Sigmoid colon (tissue), 7 donors: ENCODE results near the gene WIPF2. TPM values are rescaled to one million over a fixed set of nuclear protein-coding genes. Genes with fewer than 3 reads are reported as not detected.

ENCODE experiments used
- DNase-seq: peaks from one replicate; pipeline ENCODE4 v3.0.0-alpha.2; 2019
- H3K27ac ChIP-seq, 4 donors: fragments of 200-600 bp; sonication (generic); one replicate each; pipeline ENCODE4 v1.5.1; 2016 to 2019; ENCODE audit warnings: mild to moderate bottlenecking in 1 of 4
- H3K27me3 ChIP-seq, 3 donors: fragments of 200-600 bp; sonication (generic); one replicate each; pipeline ENCODE4 v1.5.1; 2019; ENCODE audit warnings: mild to moderate bottlenecking in 1 of 3
- H3K36me3 ChIP-seq, 4 donors: fragments of 200-600 bp; sonication (generic); one replicate each; pipeline ENCODE4 v1.5.1; 2016 to 2019
- H3K4me1 ChIP-seq, 4 donors: fragments of 200-600 bp; sonication (generic); one replicate each; pipeline ENCODE4 v1.5.1; 2017 to 2019
- H3K4me3 ChIP-seq, 4 donors: fragments of 200-600 bp; sonication (generic); one replicate each; pipeline ENCODE4 v1.5.1; 2017 to 2019; ENCODE audit warnings: mild to moderate bottlenecking in 2 of 4, moderate library complexity in 1 of 4
- H3K9me3 ChIP-seq, 4 donors: fragments of 200-600 bp in 3 of 4; sonication (generic) in 3 of 4; one replicate each; pipeline versions ENCODE4 v1.5.1 to v1.6.1; 2013 to 2019
- EP300 ChIP-seq, 4 donors: sonication (generic); formaldehyde crosslinking; IDR thresholded peaks; one replicate each; pipeline ENCODE4 v1.6.1; 2017; ENCODE audit warnings: antibody characterized with exemption in 4 of 4
- POLR2A ChIP-seq, 2 donors: fragments of 450-650 bp; IDR thresholded peaks; one replicate each; pipeline ENCODE4 v1.6.1; 2016; ENCODE audit warnings: antibody characterized with exemption in 2 of 2, mild to moderate bottlenecking in 2 of 2, moderate library complexity in 2 of 2
- POLR2AphosphoS5 ChIP-seq, 4 donors: sonication (generic); formaldehyde crosslinking; IDR thresholded peaks; one replicate each; pipeline ENCODE4 v1.6.1; 2017; ENCODE audit warnings: antibody characterized with exemption in 4 of 4
- WGBS, 2 donors: extraction: QIAGEN DNeasy Blood & Tissue Kit; methylation state at CpG; one replicate each; pipeline ENCODE4 v1.1.7; 2013; 5-methylcytosine and 5-hydroxymethylcytosine counted together
- intact Hi-C: fragments of 100-400 bp; cut with DNase I; formaldehyde crosslinking; loops from one replicate; pipeline ENCODE4 v1.15.1; 2023
- polyA plus RNA-seq, 3 donors: library from polyadenylated mRNA; stranded (reverse); fragments of 200-250 nt; gene quantifications; one replicate each; pipeline ENCODE4 v1.2.3, GENCODE V29; 2013
- total RNA-seq, 4 donors: library from RNA; depleted of rRNA; stranded (reverse); fragments of >200 nt; gene quantifications; one replicate each; pipeline ENCODE4 v1.1.0, GENCODE V29; 2016
- TF ChIP-seq, protein P1 (sequence below), 4 experiments: fragments of 450-650 bp in 3 of 4; fragments of 200-600 bp in 1 of 4; IDR thresholded peaks; one replicate each; pipeline ENCODE4 v1.5.1; 2016 to 2019; ENCODE audit warnings: antibody characterized with exemption in 4 of 4, mild to moderate bottlenecking in 3 of 4, moderate library complexity in 2 of 4
- donor health status: healthy with polysubstance abuse.
- donor health status: Bipolar disorder and iron deficiency.
- donor health status: healthy.

The WIPF2 gene
- total and polyA plus RNA-seq, 7 donors: 6.7 to 20.3 (median 10.2) TPM

DNA sequence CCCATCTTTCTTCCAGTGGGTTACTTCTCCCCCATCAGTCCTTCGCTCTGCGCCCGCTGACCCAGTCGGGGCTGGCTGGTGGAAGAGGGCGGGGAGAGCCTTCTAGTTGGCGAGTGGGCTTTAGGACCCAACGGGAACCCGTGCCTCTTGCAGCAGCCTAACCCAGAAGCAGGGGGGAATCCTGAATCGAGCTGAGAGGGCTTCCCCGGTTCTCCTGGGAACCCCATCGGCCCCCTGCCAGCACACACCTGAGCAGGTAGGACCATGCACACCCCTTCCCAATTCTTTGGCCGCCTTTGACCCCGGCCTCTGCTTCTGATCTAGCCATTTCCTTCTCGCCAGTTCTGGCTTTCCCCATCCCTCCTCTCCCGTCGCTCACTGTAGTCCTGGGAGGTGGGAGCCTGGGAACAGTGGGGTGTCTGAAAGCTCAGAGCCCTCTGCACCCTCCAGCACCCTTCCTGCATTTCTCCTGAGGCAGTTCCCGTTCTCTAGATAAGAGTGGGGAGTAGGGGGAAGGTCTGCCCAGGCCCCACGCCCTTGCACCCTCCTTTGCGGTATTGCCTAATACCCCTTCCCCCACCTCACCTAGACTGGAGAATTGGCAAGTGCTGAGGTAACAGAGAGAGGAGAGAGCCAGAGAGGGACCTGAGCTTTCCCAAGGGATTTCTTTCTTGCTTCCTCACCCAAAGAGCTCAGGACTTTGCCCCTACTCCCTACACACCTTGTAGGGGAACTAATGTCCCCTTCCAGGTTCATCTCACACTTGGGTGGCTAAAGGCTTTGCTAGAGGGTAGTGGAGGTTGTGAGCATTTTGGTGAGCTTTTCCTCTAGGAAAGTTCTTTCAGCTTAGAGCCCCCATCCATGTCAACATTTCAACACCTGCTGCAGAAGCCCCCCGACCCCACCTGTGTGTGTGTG, 90.2 kb downstream of the WIPF2 start, which contains the start of gene RARA:
RARA (plus strand) TSS at position 150 of the 918 bp plus-strand sequence. CDS start 22,039 bp downstream, outside the sequence.
- intact Hi-C loops: loop anchor here (10.0 kb wide), 1 partner anchor 1356 kb away; no protein-coding TSS in a partner anchor
- DNase-seq: peak; percentile 80
- WGBS, 2 donors: 5 to 16% methylated on average over 20 of the region's 20 CpGs
- Histone ChIP-seq H3K4me1 (peaks cover 0 to 95% (median 90%) of the 10 kb centered on the region in 4 donors), H3K36me3 (no peaks in the 10 kb centered on the region), H3K9me3 (no peaks in the 10 kb centered on the region), H3K27ac (peak within 1 kb of the TSS in 3 of 4 donors; percentile 52 to 96 (median 93)), H3K27me3 (no peaks in the 10 kb centered on the region), H3K4me3 (peak within 1 kb of the TSS; percentile 19 to 46 (median 40))
- TF ChIP-seq, protein P1, sequence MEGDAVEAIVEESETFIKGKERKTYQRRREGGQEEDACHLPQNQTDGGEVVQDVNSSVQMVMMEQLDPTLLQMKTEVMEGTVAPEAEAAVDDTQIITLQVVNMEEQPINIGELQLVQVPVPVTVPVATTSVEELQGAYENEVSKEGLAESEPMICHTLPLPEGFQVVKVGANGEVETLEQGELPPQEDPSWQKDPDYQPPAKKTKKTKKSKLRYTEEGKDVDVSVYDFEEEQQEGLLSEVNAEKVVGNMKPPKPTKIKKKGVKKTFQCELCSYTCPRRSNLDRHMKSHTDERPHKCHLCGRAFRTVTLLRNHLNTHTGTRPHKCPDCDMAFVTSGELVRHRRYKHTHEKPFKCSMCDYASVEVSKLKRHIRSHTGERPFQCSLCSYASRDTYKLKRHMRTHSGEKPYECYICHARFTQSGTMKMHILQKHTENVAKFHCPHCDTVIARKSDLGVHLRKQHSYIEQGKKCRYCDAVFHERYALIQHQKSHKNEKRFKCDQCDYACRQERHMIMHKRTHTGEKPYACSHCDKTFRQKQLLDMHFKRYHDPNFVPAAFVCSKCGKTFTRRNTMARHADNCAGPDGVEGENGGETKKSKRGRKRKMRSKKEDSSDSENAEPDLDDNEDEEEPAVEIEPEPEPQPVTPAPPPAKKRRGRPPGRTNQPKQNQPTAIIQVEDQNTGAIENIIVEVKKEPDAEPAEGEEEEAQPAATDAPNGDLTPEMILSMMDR (IDR thresholded peaks at IDR 0.05): no peak
- no peak for TF ChIP-seq POLR2A (IDR thresholded peaks at IDR 0.05)
- no peak for TF ChIP-seq POLR2AphosphoS5 (IDR thresholded peaks at IDR 0.05)
- no peak for TF ChIP-seq EP300 (IDR thresholded peaks at IDR 0.05)

DNA sequence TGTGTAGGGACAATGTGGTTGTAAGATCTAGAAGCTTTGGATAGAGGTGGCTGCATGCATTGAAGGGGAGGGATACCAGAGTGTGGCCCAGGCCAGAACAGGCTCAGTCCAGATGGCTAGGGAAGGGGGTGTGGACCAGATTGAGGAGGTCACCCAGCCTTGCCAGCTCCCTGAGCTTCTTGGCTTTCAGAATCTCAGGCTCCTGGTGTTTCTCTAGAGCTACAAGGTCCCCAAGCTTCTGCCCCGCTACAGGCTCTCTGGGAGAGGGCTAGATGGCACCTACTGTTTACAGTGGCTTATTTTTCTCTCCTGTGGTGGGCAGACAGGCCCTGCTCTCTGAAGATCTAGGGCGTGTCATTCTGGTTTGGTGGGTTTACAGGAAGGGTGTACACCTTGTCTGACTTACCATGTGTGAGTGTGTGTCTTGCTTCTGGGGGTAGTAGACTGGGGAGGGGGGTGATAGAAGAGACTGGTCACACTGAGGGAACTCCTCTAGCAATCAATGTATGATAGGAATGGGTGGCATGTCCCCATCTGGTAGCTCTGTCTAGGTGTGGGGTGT, 90.9 kb downstream of the WIPF2 start:
- H3K36me3 ChIP-seq: no peaks in the 10 kb centered on the region
- no peak for TF ChIP-seq POLR2AphosphoS5 (IDR thresholded peaks at IDR 0.05)
- TF ChIP-seq POLR2A (IDR thresholded peaks at IDR 0.05): no peak
- TF ChIP-seq, protein P1 (IDR thresholded peaks at IDR 0.05): no peak
- no peak for TF ChIP-seq EP300 (IDR thresholded peaks at IDR 0.05)
- WGBS, 2 donors: 54 to 58% methylated on average over 2 of the region's 2 CpGs
- intact Hi-C loops: loop anchor here (10.0 kb wide), 1 partner anchor 1355 kb away; no protein-coding TSS in a partner anchor
- no peaks in the 10 kb centered on the region for H3K9me3 ChIP-seq
- H3K4me1 ChIP-seq: peaks cover 0 to 94% (median 90%) of the 10 kb centered on the region in 4 donors
- peak overlapping the region in 2 of 4 donors; percentile 93 to 96 for H3K27ac ChIP-seq
- peak overlapping the region in 2 of 4 donors; percentile 36 to 46 for H3K4me3 ChIP-seq
- peak; percentile 65 for DNase-seq
- H3K27me3 ChIP-seq: no peaks in the 10 kb centered on the region

DNA sequence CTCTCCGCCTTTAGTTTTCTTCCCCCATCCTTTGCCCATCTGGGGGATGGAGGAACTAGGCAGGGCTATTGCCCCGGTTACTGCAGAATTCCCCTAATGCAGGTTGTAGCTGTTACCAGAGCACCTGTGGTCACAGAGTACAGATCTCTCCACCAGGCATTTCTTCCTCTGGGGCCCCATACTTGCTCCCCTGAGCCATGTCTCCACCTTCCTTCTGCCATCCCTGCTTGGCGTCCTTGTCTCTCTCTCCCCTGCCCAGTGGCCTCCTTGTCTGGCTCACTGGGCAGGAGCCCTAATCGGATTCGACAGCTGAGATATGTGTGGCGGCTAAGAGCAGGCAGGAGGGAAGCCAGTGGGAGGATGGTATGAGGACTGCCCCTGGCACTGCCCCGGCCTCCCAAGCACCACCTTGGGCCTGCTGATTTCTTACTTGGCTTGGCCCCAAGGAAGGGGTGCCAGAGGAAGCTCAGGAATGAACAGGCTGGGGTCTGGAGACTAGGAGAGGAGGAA, 91.8 kb downstream of the WIPF2 start:
- no peak for TF ChIP-seq POLR2A (IDR thresholded peaks at IDR 0.05)
- TF ChIP-seq, protein P1 (IDR thresholded peaks at IDR 0.05): no peak
- no peak for TF ChIP-seq EP300 (IDR thresholded peaks at IDR 0.05)
- no peak for TF ChIP-seq POLR2AphosphoS5 (IDR thresholded peaks at IDR 0.05)
- H3K4me1 ChIP-seq: peaks cover 0 to 98% (median 96%) of the 10 kb centered on the region in 4 donors
- intact Hi-C loops: no loop called here
- H3K4me3 ChIP-seq: no peak overlapping the region
- H3K27ac ChIP-seq: peak overlapping the region; percentile 76 to 96 (median 84)
- H3K36me3 ChIP-seq: no peaks in the 10 kb centered on the region
- H3K9me3 ChIP-seq: no peaks in the 10 kb centered on the region
- no peaks in the 10 kb centered on the region for H3K27me3 ChIP-seq
- peak; percentile 56 for DNase-seq
- WGBS, 2 donors: 73 to 79% methylated on average over 7 of the region's 7 CpGs

DNA sequence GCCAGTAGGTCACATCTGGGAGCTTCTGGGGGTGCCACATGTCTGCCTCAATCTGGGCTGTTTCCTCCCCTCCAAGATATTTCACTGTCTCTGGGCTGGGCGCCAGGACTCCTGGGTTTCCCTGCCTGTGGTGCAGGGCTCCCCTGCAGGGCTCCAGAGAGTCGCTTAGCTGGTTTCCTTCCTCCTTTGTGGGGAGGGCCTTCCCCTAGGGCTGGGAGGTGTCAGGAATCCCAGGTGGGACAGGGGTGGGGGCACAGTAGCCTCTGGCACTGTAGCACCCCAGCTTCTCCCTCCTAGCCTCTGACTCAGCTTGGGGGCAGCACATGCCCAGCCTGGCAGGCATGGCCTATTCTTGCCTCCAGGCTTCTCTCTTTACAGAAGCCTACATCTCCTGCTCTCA, 92.5 kb downstream of the WIPF2 start:
- Histone ChIP-seq H3K4me3 (no peak overlapping the region), H3K9me3 (no peaks in the 10 kb centered on the region), H3K36me3 (no peaks in the 10 kb centered on the region), H3K27ac (peak overlapping the region; percentile 76 to 96 (median 84)), H3K4me1 (peaks cover 0 to 100% (median 97%) of the 10 kb centered on the region in 4 donors), H3K27me3 (no peaks in the 10 kb centered on the region)
- DNase-seq: peak; percentile 87
- 26 to 31% methylated on average over 2 of the region's 2 CpGs for WGBS, 2 donors
- intact Hi-C loops: no loop called here
- TF ChIP-seq POLR2AphosphoS5 (IDR thresholded peaks at IDR 0.05): peak in 1 of 4 donors; percentile 7
- TF ChIP-seq, protein P1 (IDR thresholded peaks at IDR 0.05): no peak
